Urinary bladder (tissue), 4 donors: ENCODE data around the gene TET2. TPM values are rescaled to one million over a fixed set of nuclear protein-coding genes. Genes with fewer than 3 reads are reported as not detected.

Experiments used
- DNase-seq: peaks from one replicate; pipeline ENCODE4 v3.0.0-alpha.2; 2015; ENCODE audit errors: extremely low spot score
- H3K27ac ChIP-seq: one replicate; pipeline ENCODE4 v1.5.1; 2013; ENCODE audit warnings: low read depth, mild to moderate bottlenecking, moderate library complexity
- H3K36me3 ChIP-seq: one replicate; pipeline ENCODE4 v1.6.1; 2013; ENCODE audit warnings: mild to moderate bottlenecking, moderate library complexity; ENCODE audit not compliant: insufficient read depth
- H3K4me1 ChIP-seq: one replicate; pipeline ENCODE4 v1.6.1; 2013; ENCODE audit warnings: mild to moderate bottlenecking, moderate library complexity; ENCODE audit not compliant: insufficient read depth
- H3K4me3 ChIP-seq: one replicate; pipeline ENCODE4 v1.5.1; 2013; ENCODE audit warnings: low read depth, low read length
- WGBS: extraction: QIAGEN DNeasy Blood & Tissue Kit; methylation state at CpG from one replicate; pipeline ENCODE4 v1.1.7; 2013; 5-methylcytosine and 5-hydroxymethylcytosine counted together
- polyA plus RNA-seq: library from polyadenylated mRNA; stranded (reverse); fragments of 200-250 nt; gene quantifications from one replicate; pipeline ENCODE4 v1.2.3, GENCODE V29; 2013
- total RNA-seq: library from RNA; depleted of rRNA; stranded (reverse); fragments of >200 nt; gene quantifications from one replicate; pipeline ENCODE4 v1.2.3, GENCODE V29; 2014
- donor health status: healthy with polysubstance abuse.
- donor health status: healthy.

Gene TET2
- total and polyA plus RNA-seq, 2 donors: 4.4 to 50.2 TPM

DNA sequence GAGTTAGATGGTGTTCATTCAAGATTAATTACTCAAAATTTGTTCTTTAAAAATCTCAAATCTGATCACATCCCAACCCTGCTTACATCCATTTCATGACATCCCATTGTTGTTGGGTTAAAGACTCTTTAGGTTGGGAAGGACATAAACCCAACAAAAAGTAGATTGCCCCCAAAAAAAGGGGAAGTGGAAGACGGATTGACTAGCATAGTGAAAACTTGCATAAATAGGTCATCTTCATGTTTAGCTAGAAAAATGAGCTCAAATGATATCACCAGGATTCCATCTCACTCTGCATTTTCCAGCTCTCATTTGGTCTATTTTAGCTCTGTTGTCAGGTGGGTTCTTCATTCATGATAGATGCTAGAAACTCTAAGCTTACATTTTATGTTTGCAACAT is 18.5 kb upstream of the TET2 start:
- WGBS: 81% methylated on average over 1 of the region's 1 CpG
- H3K4me3 ChIP-seq: no peak overlapping the region
- DNase-seq: no peak
- no peak overlapping the region for H3K27ac ChIP-seq
- no peaks in the 10 kb centered on the region for H3K4me1 ChIP-seq
- no peaks in the 10 kb centered on the region for H3K36me3 ChIP-seq

DNA sequence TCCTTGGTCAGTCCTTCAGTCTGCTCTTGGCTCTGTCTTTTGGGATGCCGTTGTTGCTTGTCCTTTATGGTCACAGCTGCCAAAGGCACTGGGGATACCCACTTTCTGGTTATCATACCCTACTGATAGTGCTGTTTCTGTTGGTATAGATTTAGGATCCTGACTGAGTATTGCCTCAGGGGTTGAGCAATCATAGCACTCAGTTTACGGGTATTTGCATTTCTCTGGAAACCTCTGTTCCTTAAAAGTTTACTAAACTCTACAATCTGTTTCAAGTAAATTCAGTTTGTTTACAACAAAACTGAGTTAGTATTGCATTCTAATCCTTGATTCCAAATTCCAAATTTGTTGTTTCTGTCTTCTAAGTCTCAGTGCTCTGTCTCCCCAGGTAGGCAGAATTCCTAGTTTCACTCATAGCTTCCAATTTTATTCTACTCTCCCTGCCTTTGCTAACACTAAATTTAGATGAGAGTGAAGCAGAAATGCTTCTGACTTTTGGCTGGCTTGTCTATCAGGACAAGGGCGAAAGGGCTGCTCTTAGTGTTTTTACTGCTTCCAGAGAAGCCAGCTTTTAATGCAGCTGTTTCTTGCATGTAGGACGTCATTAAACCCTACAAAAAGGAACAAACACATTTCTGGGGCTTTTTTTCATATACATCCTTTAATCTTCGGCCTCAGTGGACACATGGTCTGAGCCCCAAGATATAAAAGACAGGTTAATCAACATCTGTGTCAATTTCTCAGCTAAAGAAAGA is 17.2 kb upstream of the TET2 start:
- Histone ChIP-seq H3K36me3 (no peaks in the 10 kb centered on the region), H3K4me3 (no peak overlapping the region), H3K27ac (no peak overlapping the region), H3K4me1 (no peaks in the 10 kb centered on the region)
- WGBS: 57% methylated on average over 5 of the region's 5 CpGs
- DNase-seq: no peak

DNA sequence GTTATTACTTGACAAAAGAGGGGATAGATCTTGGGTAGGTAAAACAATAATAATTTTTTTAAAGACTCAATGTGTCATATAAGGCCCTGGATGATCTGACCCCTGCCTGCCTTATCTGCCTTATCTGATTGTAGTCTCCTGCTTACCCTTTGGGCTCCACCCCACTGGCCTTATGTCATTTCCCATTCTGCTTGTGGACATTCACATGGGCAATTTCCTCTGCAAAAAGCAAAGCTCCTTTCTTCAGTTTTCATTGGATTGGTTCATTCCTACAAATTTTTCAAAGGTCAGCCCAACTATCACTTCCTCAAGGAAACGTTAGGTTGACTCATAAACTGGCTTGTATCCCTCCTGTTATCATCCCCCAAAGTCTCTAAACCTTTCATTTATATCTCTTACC is 15.7 kb upstream of the TET2 start:
- no peak for DNase-seq
- no peaks in the 10 kb centered on the region for H3K4me1 ChIP-seq
- H3K4me3 ChIP-seq: no peak overlapping the region
- H3K27ac ChIP-seq: no peak overlapping the region
- no peaks in the 10 kb centered on the region for H3K36me3 ChIP-seq
- 58% methylated on average over 1 of the region's 1 CpG for WGBS

DNA sequence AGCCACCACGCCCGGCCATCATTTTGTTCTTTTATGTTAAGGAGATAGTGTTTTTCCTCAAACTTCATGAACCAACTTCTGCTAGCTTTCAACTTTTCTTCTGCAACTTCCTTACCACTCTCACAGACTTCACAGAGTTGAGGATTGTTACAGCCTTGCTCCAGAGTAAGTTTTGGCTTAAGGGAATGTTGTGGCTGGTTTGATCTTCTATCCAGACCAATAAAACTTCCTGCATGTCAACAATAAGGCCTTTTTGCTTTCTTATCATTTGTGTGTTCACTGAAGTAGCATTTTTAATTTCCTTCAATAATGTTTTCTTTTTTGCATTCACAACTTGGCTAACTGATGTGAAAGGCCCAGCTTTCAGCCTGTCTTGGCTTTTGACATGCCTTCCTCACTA is 12.7 kb upstream of the TET2 start:
- 89% methylated on average over 2 of the region's 2 CpGs for WGBS
- Histone ChIP-seq H3K4me3 (no peak overlapping the region), H3K4me1 (no peaks in the 10 kb centered on the region), H3K36me3 (no peaks in the 10 kb centered on the region), H3K27ac (no peak overlapping the region)
- DNase-seq: no peak

DNA sequence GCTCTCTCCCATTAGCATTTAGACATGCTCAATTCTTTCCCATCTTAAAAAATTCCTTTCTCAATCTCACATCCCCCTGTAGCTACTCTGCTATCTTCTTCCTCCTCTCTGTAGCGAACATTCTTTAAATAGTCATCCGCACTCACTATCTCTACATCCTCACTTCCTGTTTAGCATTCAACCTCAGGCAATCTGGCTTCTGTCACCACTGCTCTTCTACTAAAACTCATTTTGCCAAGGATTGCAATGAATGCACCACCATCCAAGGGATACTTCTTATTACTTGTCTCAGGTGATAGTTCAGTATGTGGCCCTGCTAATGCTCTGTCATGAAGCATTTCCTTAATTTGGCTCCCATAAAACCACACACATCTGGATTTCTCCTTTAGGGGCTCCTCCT is 10.9 kb upstream of the TET2 start:
- Histone ChIP-seq H3K4me1 (no peaks in the 10 kb centered on the region), H3K36me3 (no peaks in the 10 kb centered on the region), H3K27ac (no peak overlapping the region), H3K4me3 (no peak overlapping the region)
- no peak for DNase-seq
- 38% methylated on average over 2 of the region's 2 CpGs for WGBS

DNA sequence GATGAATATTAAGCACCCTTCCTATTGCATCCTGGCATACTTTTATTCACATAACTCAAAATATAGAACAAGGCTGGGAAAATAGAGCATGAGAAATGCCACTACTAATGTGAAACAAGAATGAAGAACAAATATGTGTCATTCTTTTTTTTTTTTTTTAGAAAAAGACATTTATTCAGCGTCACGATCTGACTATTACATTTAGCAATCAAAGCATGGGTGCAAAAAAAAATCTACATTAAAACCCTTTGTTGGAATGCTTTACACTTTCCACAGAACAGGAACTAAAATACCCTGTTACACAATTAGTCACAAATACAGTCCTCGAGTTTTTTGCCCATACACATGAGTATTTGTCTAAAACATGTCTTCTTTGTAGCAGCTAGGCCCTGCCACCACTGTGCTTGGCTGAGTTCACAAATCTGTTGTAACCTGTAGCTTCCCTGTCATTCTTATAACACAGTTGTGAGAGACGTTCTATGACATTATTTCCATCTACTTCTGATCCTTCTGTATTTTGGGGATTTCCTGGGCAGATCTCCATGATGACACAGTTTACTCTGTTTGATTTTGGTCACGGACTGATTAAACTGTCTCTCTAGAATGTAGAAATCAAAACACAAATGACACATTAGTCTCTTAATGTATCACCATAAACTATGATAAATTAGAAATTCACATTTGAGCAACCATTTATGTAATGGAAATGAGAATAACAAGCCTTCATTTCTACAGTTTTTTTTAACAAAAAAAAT is 9.4 kb upstream of the TET2 start:
- Histone ChIP-seq H3K36me3 (no peaks in the 10 kb centered on the region), H3K4me3 (no peak overlapping the region), H3K27ac (no peak overlapping the region), H3K4me1 (no peaks in the 10 kb centered on the region)
- DNase-seq: no peak
- 82% methylated on average over 5 of the region's 5 CpGs for WGBS

DNA sequence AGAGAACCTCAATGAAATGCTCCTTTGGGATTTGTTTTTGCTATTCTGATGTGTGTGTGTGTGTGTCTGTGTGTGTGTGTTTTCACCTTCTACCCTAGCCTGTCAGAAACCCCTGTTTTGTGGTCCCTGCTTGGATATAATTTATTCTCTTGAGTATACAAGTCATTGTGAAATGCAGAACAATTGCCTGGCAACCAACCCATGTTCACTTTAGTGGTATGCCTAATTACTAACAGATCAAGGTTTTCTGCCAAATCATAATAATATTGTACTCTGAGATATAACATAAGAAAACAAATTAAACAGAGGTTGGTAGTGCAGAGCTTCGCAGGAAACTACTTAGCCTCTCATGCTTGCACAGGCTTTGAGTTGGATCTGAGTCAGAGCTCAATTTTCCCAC is 7.0 kb upstream of the TET2 start:
- Histone ChIP-seq H3K4me1 (no peaks in the 10 kb centered on the region), H3K27ac (no peak overlapping the region), H3K4me3 (no peak overlapping the region), H3K36me3 (no peaks in the 10 kb centered on the region)
- 88% methylated on average over 1 of the region's 1 CpG for WGBS
- DNase-seq: no peak

DNA sequence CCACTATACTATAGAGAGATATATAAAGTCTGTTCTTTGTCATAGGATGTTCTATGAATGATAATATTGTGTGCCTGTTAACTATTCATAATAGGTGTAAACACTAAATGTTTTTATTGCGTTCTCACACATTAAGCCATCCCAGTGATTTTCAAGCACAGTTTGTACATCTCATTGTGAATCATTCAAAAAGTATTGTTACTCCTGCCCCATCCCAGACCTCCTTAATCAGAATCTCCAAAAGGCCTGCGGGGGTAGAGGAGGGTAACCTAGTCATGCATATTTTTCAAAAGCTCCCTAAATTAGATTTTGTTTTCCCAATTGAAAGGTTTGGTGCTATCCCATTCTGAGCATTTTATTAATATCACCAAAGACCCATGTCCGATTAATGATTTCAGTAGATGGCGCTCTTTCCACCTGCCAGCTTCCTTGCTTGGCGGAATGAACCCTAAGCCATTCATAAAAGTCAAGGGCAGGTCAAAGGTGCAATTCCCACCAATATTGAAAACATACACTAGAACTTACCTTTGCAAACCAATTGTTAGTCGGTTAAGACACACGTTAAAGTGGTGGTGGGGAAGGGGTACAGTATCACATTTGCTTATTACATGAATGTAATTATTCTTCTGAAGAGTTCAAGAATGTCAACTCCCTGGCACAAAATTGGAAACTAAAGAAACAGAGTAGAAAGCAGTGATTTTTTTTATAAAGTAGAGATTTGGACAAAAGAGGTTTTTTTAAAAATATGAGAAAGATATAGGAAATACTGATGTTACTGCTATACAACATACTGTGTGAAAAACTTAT is 5.8 kb upstream of the TET2 start:
- Histone ChIP-seq H3K4me3 (no peak overlapping the region), H3K27ac (no peak overlapping the region), H3K4me1 (no peaks in the 10 kb centered on the region), H3K36me3 (no peaks in the 10 kb centered on the region)
- WGBS: 29% methylated on average over 7 of the region's 7 CpGs
- DNase-seq: no peak

DNA sequence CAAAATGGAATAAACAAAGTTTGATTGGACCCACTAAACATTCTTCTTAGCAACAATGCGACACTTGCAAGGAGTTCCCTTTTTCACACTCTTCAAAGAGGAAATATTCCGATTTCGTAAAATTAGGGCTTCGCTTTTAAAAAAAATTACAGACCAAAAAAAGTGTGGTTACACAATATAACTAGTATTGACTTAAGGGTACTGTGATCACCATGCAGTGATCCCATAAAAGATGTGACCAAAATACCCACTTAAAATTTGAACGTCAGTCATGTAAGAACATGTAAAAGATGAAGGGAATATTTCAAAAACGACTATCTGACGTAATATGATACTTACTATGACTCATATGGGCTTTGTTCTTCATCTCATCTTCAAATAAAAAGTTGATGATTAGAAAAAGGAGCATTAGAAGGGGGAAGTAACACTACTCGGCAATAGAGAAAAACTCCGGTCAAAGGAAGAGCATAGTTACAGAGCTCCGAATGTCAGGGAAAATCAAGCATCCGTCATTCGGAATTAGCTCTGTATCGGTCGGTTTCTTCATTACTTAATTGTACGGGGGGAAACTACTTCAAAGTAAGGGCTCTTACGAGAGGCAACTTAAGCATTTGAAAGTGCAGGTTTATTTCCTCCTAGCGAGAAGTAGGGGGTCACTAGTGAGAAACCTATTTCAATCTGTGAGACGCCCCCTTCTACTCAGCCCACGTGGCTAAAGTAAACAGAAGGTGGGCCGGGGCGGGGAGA is 1.3 kb upstream of the TET2 start:
- DNase-seq: no peak
- Histone ChIP-seq H3K4me3 (peak overlapping the region; percentile 93), H3K4me1 (peaks cover under 1% of the 10 kb centered on the region), H3K27ac (no peak overlapping the region), H3K36me3 (no peaks in the 10 kb centered on the region)
- WGBS: 35% methylated on average over 21 of the region's 21 CpGs

DNA sequence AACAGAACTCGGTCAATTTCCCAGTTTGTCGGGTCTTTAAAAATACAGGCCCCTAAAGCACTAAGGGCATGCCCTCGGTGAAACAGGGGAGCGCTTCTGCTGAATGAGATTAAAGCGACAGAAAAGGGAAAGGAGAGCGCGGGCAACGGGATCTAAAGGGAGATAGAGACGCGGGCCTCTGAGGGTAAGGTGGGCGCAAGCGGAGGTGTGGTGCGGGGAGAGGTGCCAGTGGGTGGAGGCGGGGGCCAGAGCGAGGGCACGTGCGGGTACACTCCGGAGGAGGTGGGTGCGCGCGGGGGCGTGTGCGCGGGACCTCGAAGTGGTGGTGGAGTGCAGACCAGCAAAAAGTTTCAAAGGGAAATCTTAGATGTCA is 787 bp upstream of the TET2 start:
- Histone ChIP-seq H3K4me1 (peaks cover 2% of the 10 kb centered on the region), H3K27ac (no peak overlapping the region), H3K36me3 (no peaks in the 10 kb centered on the region), H3K4me3 (peak overlapping the region; percentile 93)
- WGBS: 1% methylated on average over 25 of the region's 25 CpGs
- no peak for DNase-seq

DNA sequence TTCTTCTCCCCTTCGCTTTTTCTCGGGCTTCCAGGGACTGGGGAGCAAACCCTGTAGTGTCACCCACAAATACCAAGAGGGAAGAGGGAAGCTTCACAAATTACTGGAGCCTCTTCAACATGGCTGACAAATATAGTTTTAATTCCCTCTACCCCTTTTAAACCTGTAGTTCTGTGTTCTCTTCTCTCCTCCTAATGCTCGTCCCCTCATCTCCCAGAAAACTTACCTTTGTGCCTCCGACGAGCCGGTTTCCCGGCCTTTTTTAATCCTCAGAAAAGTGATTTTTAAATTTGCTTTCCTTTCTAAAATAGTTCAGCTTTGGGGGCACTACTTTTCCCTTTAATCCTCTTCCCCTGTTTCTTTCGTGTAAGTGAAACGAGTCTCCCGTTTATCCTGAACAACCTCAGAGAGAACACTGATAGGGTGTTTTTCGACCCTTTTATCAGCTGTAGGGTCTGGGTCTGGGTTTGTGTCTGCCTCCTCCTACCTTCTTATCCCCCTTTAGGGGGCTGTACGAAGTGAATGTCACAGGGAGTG is 408 bp downstream of the TET2 start:
- Histone ChIP-seq H3K4me1 (peaks cover 2% of the 10 kb centered on the region), H3K4me3 (peak overlapping the region; percentile 93), H3K36me3 (no peaks in the 10 kb centered on the region), H3K27ac (peak overlapping the region; percentile 75)
- 0% methylated on average over 12 of the region's 12 CpGs for WGBS
- no peak for DNase-seq

DNA sequence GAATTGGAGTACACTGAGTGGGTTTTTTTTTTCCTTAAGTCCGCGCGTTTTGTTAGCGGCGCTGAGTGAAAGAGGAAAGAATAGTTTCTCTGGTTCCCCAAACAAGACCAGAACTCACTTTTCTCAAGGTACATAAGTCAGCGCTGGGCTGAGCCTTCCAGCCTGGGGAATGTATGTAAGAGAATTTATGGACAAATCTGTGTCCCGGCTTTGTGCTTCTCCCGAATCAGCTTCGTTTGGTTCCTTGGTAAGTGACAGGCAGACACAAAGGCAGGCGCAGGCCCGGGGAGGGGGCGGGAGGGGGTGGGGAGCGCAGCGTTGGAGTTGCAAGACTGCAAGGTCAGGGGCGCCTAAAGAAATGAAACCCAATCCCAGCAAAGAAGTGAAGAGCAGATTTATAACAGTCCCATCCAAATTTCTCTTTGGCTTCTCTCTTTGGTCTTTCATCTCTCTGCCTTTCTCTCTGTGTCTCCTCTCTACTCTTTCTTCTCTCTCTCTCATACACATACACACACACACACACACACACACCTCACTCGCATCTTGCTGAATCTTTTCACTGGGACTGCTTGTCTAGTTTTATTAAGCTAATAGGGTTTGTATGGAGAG is 981 bp downstream of the TET2 start:
- WGBS: under 1% methylated on average over 16 of the region's 16 CpGs
- peaks cover 2% of the 10 kb centered on the region for H3K4me1 ChIP-seq
- peak overlapping the region; percentile 93 for H3K4me3 ChIP-seq
- DNase-seq: peak; percentile 40
- H3K36me3 ChIP-seq: no peaks in the 10 kb centered on the region
- H3K27ac ChIP-seq: peak overlapping the region; percentile 75

DNA sequence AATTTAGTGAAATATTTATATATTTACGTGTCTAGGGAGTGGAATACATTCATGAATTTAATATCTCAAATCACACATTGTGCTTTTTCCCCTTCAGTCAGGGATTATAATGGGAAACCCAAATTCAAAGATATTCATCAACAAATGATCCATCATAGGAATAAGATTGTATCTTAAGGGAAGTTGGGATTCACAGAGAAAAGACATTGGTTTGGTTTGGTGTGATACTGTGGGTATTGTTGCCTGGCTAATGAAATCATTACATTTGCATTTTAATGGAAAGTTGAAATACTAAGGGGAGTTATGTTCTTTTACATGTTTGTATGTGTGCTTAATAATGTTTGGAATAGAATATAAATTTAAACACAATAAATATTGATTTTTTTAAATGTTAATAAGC is 1.7 kb downstream of the TET2 start:
- H3K27ac ChIP-seq: no peak overlapping the region
- peak overlapping the region; percentile 22 for H3K4me3 ChIP-seq
- H3K36me3 ChIP-seq: no peaks in the 10 kb centered on the region
- peaks cover 2% of the 10 kb centered on the region for H3K4me1 ChIP-seq
- WGBS: 40% methylated on average over 1 of the region's 1 CpG
- DNase-seq: no peak
